ENCODE measurements around the gene TMEM208.

Gene TMEM208

DNA sequence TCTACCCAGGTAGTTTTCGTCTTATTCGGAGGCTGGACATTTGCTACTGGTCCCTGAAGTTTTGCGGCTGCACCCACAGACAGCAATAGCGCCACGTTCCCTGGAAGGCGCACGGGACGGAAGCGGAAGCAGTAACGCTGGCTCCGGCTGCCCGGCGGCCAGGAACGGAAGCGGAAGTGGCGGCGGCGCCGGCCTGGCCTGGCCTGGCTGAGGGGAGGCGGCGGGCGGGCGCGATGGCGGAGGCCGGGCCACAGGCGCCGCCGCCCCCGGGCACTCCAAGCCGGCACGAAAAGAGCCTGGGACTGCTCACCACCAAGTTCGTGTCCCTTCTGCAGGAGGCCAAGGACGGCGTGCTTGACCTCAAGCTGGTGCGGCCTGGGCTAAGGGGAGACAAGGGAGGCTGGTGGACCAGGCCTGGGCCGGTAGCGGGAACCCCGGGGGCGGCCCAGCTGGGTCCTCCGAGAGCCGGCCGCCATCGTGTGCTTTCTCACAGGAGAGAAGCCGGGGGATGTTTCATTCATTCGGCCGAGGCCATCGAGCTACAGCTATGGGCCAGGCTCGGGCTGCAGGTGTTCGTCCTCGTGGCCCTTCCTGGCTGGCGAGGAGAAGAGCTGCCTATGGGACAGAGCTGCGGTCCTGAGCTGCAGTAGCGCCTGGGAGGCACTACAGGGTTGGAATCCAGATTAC lies 34.8 kb upstream of the TMEM208 start, which contains the start of gene E2F4:
TSS of gene E2F4 (plus strand) at position 161 of the 687 bp plus-strand sequence. CDS start at position 234, 73 bp downstream.
- DNase-seq = peak; percentile 71

DNA sequence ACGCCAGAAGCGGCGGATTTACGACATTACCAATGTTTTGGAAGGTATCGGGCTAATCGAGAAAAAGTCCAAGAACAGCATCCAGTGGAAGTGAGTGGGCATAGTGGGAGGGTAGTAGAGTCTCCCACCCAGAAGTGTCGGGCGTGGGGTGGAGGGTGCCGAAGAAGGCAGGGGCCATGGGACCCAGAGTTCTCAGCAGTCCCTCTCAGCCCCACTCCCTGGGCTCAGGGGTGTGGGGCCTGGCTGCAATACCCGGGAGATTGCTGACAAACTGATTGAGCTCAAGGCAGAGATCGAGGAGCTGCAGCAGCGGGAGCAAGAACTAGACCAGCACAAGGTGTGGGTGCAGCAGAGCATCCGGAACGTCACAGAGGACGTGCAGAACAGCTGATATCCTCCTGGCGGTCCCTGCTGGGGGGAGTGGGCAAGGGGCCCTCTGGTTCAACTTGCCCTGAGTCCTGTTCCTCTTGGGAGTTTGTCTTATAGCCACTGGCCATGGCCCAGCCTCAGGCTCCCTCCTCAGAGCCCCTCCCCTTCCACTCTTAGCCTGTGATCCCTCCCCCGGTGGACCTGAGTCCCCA lies 34.1 kb upstream of the TMEM208 start:
- no peak for DNase-seq

- no peak for DNase-seq
These were observed 33.4 kb upstream of the TMEM208 start for GRCh38 chr16:67193536-67193935.

DNA sequence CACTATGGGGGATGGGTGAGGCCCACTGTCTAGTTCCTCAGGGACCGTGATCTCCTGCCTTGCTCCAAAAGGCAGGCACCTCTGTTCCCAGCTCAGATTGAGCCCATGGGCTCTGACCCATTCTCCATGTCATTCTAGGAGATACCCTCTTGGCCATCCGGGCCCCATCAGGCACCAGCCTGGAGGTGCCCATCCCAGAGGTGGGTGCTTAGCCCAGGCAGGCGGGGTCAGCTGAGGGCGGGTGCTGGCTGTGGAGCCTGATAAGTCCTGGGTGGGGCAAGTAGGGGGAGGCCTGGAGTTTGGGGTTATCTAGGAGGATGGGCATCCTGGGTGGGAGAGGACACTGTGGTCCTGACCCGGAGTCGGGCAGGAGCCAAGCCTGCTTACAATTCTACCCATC lies 32.7 kb upstream of the TMEM208 start:
- no peak for DNase-seq

- DNase-seq = no peak
These were observed 31.3 kb upstream of the TMEM208 start for GRCh38 chr16:67195676-67196075.

DNA sequence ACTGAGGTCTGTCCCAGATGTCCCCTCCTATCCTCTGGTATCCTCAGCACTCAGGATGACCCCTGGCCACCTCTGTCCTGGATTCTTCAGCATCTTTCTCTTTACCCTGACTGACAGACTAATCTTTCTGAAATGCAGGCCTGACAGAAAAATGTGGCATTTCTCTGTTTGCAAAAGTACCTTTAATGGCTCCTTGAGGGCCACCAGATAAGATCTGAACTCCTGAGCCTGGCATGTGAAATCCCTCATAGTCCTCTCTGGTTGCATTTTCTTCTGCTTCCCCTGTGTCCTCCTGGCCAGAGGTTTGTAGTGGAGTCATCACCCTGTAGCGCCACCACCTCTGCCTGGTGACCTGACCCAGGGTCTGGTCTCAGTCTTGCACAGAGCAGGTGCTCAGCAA lies 30.0 kb upstream of the TMEM208 start:
- no peak for DNase-seq

- DNase-seq = no peak
These were observed 29.2 kb upstream of the TMEM208 start for GRCh38 chr16:67197704-67198103.

DNA sequence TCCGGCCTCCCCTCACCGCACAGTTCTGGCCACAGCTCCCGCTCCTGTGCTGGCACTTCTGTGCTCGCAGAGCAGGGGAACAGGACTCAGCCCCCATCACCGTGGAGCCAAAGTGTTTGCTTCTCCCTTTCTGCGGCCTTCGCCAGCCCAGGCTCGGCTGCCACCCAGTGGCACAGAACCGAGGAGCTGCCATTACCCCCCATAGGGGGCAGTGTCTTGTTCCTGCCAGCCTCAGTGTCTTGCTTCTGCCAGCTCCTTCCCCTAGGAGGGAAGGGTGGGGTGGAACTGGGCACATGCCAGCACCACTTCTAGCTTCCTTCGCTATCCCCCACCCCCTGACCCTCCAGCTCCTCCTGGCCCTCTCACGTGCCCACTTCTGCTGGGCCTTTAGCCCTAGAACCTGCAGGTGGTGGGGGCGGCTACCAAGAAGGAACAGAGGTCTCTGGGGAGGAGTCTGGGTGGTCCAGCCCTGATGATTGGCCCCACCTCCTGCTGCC lies 28.6 kb upstream of the TMEM208 start:
- no peak for DNase-seq

DNA sequence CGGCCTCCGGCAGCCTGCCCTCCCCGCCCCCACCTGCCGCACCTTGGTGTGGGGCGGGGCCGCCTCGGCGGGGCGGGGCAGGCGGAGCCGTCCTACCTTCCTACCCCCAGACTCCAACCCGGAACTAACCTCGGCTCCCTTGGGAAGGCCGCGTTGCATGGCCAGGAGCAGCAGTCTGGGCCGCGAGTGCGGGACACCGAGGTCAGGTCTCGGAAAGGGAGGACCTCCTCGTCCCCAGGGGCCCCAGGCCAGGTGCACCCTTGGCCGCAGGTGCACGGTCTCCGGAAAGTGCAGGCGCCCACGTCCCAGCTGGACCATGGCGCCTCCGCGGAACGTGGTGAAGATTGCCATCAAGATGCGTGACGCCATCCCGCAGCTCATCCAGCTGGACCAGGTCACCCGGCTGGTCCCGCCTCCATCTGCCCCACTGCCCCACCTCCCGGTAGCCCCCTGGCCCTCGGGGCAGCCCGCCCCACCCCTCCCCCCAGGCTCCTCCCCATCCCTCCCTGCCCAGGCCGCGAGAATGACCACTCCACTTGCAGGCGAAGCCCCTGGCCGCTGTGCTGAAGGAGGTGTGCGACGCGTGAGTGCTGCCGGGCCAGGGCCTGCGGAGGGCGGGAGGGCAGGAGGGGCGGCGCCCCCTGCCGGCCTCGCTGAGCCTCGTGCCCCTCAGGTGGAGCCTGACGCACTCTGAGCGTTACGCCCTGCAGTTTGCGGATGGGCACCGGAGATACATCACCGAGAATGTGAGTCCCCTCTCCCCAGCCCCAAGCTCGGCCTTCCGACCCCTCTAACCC lies 27.7 kb upstream of the TMEM208 start, which contains the start of gene ELMO3:
TSS of gene ELMO3 (plus strand) at position 121 of the 797 bp plus-strand sequence. CDS start at position 317, 196 bp downstream.
- DNase-seq = no peak

DNA sequence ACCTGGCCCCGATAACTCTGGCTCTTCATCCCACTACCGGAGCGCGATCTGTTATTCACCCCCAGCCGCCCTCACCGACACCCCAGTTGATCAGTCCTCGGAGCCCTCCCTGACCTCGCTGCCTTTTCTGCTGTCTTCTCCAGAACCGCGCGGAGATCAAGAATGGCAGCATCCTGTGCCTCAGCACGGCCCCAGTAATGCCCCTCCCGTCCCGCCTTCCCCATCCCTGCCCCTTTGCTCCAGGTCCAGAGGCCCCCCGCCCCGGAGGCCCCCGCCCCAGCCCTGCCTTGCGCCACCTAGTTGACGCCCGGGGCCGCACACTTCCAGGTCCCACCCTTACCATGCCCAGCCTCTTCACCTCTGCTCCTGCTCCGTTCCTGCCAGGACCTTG lies 27.1 kb upstream of the TMEM208 start:
- DNase-seq = no peak

DNA sequence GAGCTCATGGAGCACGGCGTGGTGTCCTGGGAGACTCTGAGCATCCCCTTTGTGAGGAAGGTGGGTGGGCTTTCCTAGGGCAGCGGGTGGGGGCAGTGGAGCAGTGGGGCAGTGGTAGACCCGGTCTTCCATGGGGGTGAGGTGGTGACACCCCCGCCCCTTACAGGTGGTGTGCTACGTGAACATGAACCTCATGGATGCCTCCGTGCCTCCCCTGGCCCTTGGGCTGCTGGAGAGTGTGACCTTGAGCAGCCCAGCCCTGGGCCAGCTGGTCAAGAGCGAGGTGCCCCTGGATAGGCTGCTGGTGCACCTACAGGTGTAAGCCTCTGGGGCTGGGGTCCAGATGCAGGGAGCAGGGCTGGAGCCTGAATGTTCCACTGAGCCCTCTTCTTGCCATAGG lies 26.4 kb upstream of the TMEM208 start:
- DNase-seq = no peak

- no peak for DNase-seq
These were observed 25.3 kb upstream of the TMEM208 start for GRCh38 chr16:67201411-67202345.

- DNase-seq = no peak
These were observed 24.5 kb upstream of the TMEM208 start for GRCh38 chr16:67202426-67202825.

DNA sequence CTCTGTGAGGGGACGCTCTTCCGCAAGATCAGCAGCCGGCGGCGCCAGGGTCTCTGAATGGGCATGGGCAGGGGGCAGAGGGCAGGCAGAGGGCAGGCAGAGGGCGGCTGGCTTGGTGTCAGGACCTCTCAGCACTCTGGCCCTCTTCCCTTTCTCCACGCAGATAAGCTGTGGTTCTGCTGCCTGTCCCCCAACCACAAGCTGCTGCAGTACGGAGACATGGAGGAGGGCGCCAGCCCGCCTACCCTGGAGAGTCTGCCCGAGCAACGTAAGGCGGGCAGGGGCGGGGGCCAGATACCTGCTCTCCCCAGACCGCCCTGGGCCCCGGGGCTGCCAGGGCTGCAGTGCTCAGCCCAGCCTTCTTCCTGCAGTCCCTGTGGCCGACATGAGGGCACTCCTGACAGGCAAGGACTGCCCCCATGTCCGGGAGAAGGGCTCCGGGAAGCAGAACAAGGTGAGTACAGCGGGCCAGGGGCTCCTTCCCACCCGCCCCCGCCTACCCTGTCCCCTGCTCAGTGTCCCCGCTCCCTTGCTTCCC lies 23.9 kb upstream of the TMEM208 start:
- DNase-seq = no peak

DNA sequence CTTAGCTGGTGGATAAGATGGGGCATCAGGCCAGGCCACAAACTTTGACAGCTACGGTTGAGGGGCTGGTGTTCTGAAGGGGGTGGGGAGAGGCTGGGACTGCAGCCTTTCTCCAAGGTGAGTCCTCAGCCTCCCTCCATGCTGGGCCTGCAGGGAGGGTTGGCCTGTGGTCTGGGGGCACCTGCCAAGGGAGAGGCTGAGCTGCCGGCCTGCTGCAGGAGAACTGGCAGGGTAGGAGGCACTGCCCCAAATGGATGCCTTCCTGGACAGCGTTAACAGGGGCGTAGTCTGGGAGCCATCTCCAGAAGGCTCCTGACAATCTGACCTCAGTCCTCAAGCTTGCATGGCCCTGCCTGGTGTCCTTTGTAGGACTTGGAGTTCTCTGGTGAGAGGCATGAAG lies 22.9 kb upstream of the TMEM208 start:
- DNase-seq = no peak

GRCh38 chr16:67206129-67206837 lies 20.6 kb upstream of the TMEM208 start:
- DNase-seq = no peak

- DNase-seq = peak; percentile 62
These were observed 20.1 kb upstream of the TMEM208 start for GRCh38 chr16:67206838-67207248.

GRCh38 chr16:67207249-67208091 lies 19.5 kb upstream of the TMEM208 start:
- DNase-seq = peak; percentile 45

DNA sequence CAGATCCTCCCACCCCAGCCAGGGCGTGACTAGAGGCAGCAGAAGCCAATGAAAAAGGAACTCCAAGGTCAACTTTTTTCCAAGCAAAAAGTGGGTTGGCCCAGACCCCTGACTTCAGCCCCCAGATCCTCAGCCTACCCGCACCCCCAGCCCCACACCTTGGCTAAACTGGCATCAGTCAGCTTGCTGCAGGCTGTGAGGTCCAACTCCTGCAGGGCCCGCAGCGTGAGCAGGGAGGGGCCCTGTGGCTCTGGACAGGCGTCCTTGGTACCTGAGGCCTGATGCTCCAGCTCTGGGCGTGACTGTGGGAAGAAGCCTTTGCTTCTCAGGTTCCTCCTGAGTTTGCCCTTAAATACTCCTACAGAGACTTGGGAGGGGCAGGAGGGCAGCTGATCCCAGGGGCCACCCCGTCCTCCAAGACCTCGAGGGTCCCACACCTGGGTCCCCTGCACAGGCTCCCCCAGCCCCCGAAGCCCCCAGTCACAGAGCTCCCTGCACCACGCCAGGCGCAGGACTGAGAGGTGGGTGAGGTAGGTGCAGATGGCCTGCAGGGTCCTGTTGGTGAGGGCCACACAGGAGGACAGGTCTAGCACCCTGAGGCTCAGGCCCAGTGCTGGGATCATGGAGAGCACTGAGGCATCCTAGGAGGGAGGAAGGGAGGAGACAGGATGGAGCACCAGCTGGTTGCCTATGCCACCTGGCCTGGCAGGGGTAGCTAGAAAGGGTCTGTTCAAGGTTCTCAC lies 18.6 kb upstream of the TMEM208 start:
- DNase-seq = no peak

DNA sequence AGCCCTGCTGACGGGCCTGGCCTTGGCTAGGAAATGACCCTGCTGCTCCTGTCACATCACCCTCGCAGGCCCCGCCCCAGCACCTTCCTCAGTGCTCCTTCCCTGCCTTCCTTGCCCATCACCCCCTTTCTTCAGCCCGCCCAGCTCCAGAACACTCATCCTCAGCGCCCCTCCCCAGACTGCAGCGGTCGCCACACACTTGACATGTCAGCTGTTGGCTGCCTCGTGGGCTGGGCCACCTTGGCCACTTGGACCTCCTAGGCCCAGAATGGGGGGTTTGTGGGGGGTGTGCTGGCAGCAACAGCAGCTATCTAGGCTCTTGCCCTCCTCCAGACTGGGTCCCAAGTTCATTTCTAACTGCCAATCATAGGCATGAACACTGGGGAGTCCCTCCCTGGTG lies 17.4 kb upstream of the TMEM208 start:
- DNase-seq = no peak
